ENCODE measurements around the gene TFEB.

GRCh38 chr6:41689171-41690008, 46.0 kb downstream of the TFEB start:
- no peak for TF ChIP-seq CTCF (IDR thresholded peaks at IDR 0.05)
- TF ChIP-seq POLR2A (IDR thresholded peaks at IDR 0.05) = no peak
